KOPT-K1 (cell line): Measurements from ENCODE around the gene MRS2.
"Not testable (repeated sequence)": the region's sequence is repeated elsewhere in the genome, so short reads cannot be mapped to it uniquely, and the experiment has no call there.

Experiments
- H3K27ac ChIP-seq: fragments of 200-600 bp; sonication (generic); 2 replicates; pipeline ENCODE4 v1.5.1; 2016; ENCODE audit warnings: antibody characterized with exemption, mild to moderate bottlenecking, low read depth, low read length; ENCODE audit not compliant: poor library complexity, severe bottlenecking
- H3K36me3 ChIP-seq: fragments of 200-600 bp; sonication (generic); 2 replicates; pipeline ENCODE4 v1.5.1; 2017; ENCODE audit warnings: antibody characterized with exemption, mild to moderate bottlenecking, low read length, moderate library complexity; ENCODE audit not compliant: insufficient read depth
- H3K9me3 ChIP-seq: fragments of 200-600 bp; sonication (generic); 2 replicates; pipeline ENCODE4 v1.5.1; 2017; ENCODE audit warnings: antibody characterized with exemption, low read length, mild to moderate bottlenecking; ENCODE audit not compliant: insufficient read depth, poor library complexity, severe bottlenecking

Gene MRS2

GRCh38 chr6:24382220-24382540, 20.6 kb upstream of the MRS2 start:
- Histone ChIP-seq H3K36me3 (no peaks in the 10 kb centered on the region), H3K9me3 (no peaks in the 10 kb centered on the region), H3K27ac (no peak overlapping the region)

- H3K36me3 ChIP-seq, H3K9me3 ChIP-seq, H3K27ac ChIP-seq: not testable (repeated sequence)
These were observed 19.7 kb upstream of the MRS2 start for GRCh38 chr6:24382891-24383494.

GRCh38 chr6:24384369-24385130, 18.2 kb upstream of the MRS2 start:
- H3K9me3 ChIP-seq, H3K27ac ChIP-seq, H3K36me3 ChIP-seq: not testable (repeated sequence)

- Histone ChIP-seq H3K36me3 (no peaks in the 10 kb centered on the region), H3K27ac (no peak overlapping the region), H3K9me3 (no peaks in the 10 kb centered on the region)
These were observed 17.0 kb upstream of the MRS2 start for GRCh38 chr6:24385536-24386269.

GRCh38 chr6:24387818-24388217, 14.9 kb upstream of the MRS2 start:
- Histone ChIP-seq H3K9me3 (no peaks in the 10 kb centered on the region), H3K27ac (no peak overlapping the region), H3K36me3 (no peaks in the 10 kb centered on the region)

GRCh38 chr6:24391208-24391607, 11.5 kb upstream of the MRS2 start:
- H3K36me3 ChIP-seq, result no peaks in the 10 kb centered on the region
- peaks cover 4% of the 10 kb centered on the region for H3K9me3 ChIP-seq
- no peak overlapping the region for H3K27ac ChIP-seq

GRCh38 chr6:24391756-24392405, 10.9 kb upstream of the MRS2 start:
- peaks cover 11% of the 10 kb centered on the region for H3K9me3 ChIP-seq

GRCh38 chr6:24394061-24394779, 8.5 kb upstream of the MRS2 start:
- no peaks in the 10 kb centered on the region for H3K36me3 ChIP-seq
- no peak overlapping the region for H3K27ac ChIP-seq
- H3K9me3 ChIP-seq, result peaks cover 13% of the 10 kb centered on the region

More at GRCh38 chr6:24391756-24392405, 10.9 kb upstream of the MRS2 start:
- no peak overlapping the region for H3K27ac ChIP-seq
- no peaks in the 10 kb centered on the region for H3K36me3 ChIP-seq

- peaks cover 13% of the 10 kb centered on the region for H3K9me3 ChIP-seq
- no peak overlapping the region for H3K27ac ChIP-seq
- no peaks in the 10 kb centered on the region for H3K36me3 ChIP-seq
These were observed 7.8 kb upstream of the MRS2 start for GRCh38 chr6:24394780-24395437.

GRCh38 chr6:24396824-24397223, 5.9 kb upstream of the MRS2 start:
- Histone ChIP-seq H3K9me3 (peaks cover 13% of the 10 kb centered on the region), H3K36me3 (no peaks in the 10 kb centered on the region), H3K27ac (no peak overlapping the region)

GRCh38 chr6:24397631-24398030, 5.1 kb upstream of the MRS2 start:
- no peak overlapping the region for H3K27ac ChIP-seq
- no peaks in the 10 kb centered on the region for H3K36me3 ChIP-seq
- H3K9me3 ChIP-seq, result peaks cover 13% of the 10 kb centered on the region

GRCh38 chr6:24400045-24401039, 2.4 kb upstream of the MRS2 start:
- H3K9me3 ChIP-seq, result peaks cover 13% of the 10 kb centered on the region
- H3K36me3 ChIP-seq, H3K27ac ChIP-seq: not testable (repeated sequence)

GRCh38 chr6:24401458-24401857, 1.3 kb upstream of the MRS2 start:
- H3K27ac ChIP-seq, result no peak overlapping the region
- H3K9me3 ChIP-seq, result peaks cover 7% of the 10 kb centered on the region
- peaks cover 5% of the 10 kb centered on the region; the same call in 1 of the 2 replicates for H3K36me3 ChIP-seq
